ENCODE measurements around the gene ZC3H12D.
"Not testable (repeated sequence)": the region's sequence is repeated elsewhere in the genome, so short reads cannot be mapped to it uniquely, and the experiment has no call there.

GRCh38 chr6:149460249-149460648, 24.6 kb downstream of the ZC3H12D start:
- not testable (repeated sequence) for TF ChIP-seq POLR2AphosphoS5, CTCF, EP300, POLR2A (IDR thresholded peaks at IDR 0.05)
